ENCODE data around the gene AURKAIP1. TPM values are rescaled to one million over a fixed set of nuclear protein-coding genes. Genes with fewer than 3 reads are reported as not detected.

The AURKAIP1 gene
- total and polyA plus RNA-seq, 4 donors = 38.4 to 175 (median 97.7) TPM

GRCh38 chr1:1342584-1343115, 32.4 kb downstream of the AURKAIP1 start:
- WGBS = 91% methylated on average over 18 of the region's 18 CpGs
- Histone ChIP-seq H3K27ac (ENCODE audit: low read depth in 1 of 2, low read length in 2 of 2) (no peak overlapping the region), H3K36me3 (ENCODE audit: control insufficient read depth in 4 of 4, insufficient read depth in 3 of 4, low read depth in 1 of 4, low read length in 3 of 4) (peaks cover 0 to 31% (median 11%) of the 10 kb centered on the region in 4 donors), H3K4me3 (ENCODE audit: low read depth in 1 of 3, low read length in 3 of 3) (no peak overlapping the region), H3K9me3 (ENCODE audit: control insufficient read depth in 4 of 4, low read length in 3 of 4) (no peaks in the 10 kb centered on the region), H3K27me3 (ENCODE audit: control insufficient read depth in 4 of 4, insufficient read depth in 4 of 4, low read length in 3 of 4) (no peaks in the 10 kb centered on the region), H3K9ac (ENCODE audit: low read depth in 1 of 2, low read length in 2 of 2) (no peak overlapping the region), H3K4me1 (ENCODE audit: control insufficient read depth in 4 of 4, insufficient read depth in 4 of 4, low read length in 3 of 4) (peaks cover 31 to 47% (median 45%) of the 10 kb centered on the region in 4 donors)
- DNase-seq (ENCODE audit: low spot score) = no peak
- TF ChIP-seq HNF4A (conservative IDR thresholded peaks at IDR 0.05) = no peak
- TF ChIP-seq RXRA (IDR thresholded peaks at IDR 0.05) = no peak
- no peak for TF ChIP-seq NR2F2 (IDR thresholded peaks at IDR 0.05)
- TF ChIP-seq GABPA (IDR thresholded peaks at IDR 0.05 in 1 of 2, conservative IDR thresholded peaks at IDR 0.05 in 1 of 2) = no peak

- WGBS = 97% methylated on average over 28 of the region's 28 CpGs
- peaks cover 0 to 31% (median 11%) of the 10 kb centered on the region in 4 donors for H3K36me3 ChIP-seq (ENCODE audit: control insufficient read depth in 4 of 4, insufficient read depth in 3 of 4, low read depth in 1 of 4, low read length in 3 of 4)
- DNase-seq (ENCODE audit: low spot score) = no peak
These were observed 32.9 kb downstream of the AURKAIP1 start for GRCh38 chr1:1342061-1342562.

GRCh38 chr1:1341549-1342021, 33.4 kb downstream of the AURKAIP1 start:
- peaks cover 0 to 31% (median 13%) of the 10 kb centered on the region in 4 donors for H3K36me3 ChIP-seq (ENCODE audit: control insufficient read depth in 4 of 4, insufficient read depth in 3 of 4, low read depth in 1 of 4, low read length in 3 of 4)
- DNase-seq (ENCODE audit: low spot score) = no peak
- no peaks in the 10 kb centered on the region for H3K27me3 ChIP-seq (ENCODE audit: control insufficient read depth in 4 of 4, insufficient read depth in 4 of 4, low read length in 3 of 4)
- H3K4me1 ChIP-seq (ENCODE audit: control insufficient read depth in 4 of 4, insufficient read depth in 4 of 4, low read length in 3 of 4) = peaks cover 25 to 37% (median 35%) of the 10 kb centered on the region in 4 donors
- 95% methylated on average over 17 of the region's 17 CpGs for WGBS
- no peak overlapping the region for H3K27ac ChIP-seq (ENCODE audit: low read depth in 1 of 2, low read length in 2 of 2)
- no peak overlapping the region for H3K9ac ChIP-seq (ENCODE audit: low read depth in 1 of 2, low read length in 2 of 2)
- no peak overlapping the region for H3K4me3 ChIP-seq (ENCODE audit: low read depth in 1 of 3, low read length in 3 of 3)
- TF ChIP-seq, protein P1, sequence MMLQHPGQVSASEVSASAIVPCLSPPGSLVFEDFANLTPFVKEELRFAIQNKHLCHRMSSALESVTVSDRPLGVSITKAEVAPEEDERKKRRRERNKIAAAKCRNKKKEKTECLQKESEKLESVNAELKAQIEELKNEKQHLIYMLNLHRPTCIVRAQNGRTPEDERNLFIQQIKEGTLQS (IDR thresholded peaks at IDR 0.05) = no peak
- TF ChIP-seq FOXA2 (IDR thresholded peaks at IDR 0.05) = no peak
- no peak for TF ChIP-seq HNF4A (conservative IDR thresholded peaks at IDR 0.05)
- TF ChIP-seq EGR1 (IDR thresholded peaks at IDR 0.05; ENCODE audit: low read depth in 2 of 2) = no peak
- no peak for TF ChIP-seq GABPA (IDR thresholded peaks at IDR 0.05 in 1 of 2, conservative IDR thresholded peaks at IDR 0.05 in 1 of 2)
- no peak for TF ChIP-seq RAD21 (IDR thresholded peaks at IDR 0.05)
- TF ChIP-seq FOXA1 (IDR thresholded peaks at IDR 0.05) = no peak
- no peak for TF ChIP-seq TAF1 (conservative IDR thresholded peaks at IDR 0.05)
- no peak for TF ChIP-seq JUND (IDR thresholded peaks at IDR 0.05)
- TF ChIP-seq, protein P2, sequence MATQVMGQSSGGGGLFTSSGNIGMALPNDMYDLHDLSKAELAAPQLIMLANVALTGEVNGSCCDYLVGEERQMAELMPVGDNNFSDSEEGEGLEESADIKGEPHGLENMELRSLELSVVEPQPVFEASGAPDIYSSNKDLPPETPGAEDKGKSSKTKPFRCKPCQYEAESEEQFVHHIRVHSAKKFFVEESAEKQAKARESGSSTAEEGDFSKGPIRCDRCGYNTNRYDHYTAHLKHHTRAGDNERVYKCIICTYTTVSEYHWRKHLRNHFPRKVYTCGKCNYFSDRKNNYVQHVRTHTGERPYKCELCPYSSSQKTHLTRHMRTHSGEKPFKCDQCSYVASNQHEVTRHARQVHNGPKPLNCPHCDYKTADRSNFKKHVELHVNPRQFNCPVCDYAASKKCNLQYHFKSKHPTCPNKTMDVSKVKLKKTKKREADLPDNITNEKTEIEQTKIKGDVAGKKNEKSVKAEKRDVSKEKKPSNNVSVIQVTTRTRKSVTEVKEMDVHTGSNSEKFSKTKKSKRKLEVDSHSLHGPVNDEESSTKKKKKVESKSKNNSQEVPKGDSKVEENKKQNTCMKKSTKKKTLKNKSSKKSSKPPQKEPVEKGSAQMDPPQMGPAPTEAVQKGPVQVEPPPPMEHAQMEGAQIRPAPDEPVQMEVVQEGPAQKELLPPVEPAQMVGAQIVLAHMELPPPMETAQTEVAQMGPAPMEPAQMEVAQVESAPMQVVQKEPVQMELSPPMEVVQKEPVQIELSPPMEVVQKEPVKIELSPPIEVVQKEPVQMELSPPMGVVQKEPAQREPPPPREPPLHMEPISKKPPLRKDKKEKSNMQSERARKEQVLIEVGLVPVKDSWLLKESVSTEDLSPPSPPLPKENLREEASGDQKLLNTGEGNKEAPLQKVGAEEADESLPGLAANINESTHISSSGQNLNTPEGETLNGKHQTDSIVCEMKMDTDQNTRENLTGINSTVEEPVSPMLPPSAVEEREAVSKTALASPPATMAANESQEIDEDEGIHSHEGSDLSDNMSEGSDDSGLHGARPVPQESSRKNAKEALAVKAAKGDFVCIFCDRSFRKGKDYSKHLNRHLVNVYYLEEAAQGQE (IDR thresholded peaks at IDR 0.05) = no peak
- TF ChIP-seq MAX (IDR thresholded peaks at IDR 0.05) = no peak
- TF ChIP-seq NR2F2 (IDR thresholded peaks at IDR 0.05) = no peak
- no peak for TF ChIP-seq RXRA (IDR thresholded peaks at IDR 0.05)
- H3K9me3 ChIP-seq (ENCODE audit: control insufficient read depth in 4 of 4, low read length in 3 of 4) = no peaks in the 10 kb centered on the region

More at GRCh38 chr1:1342061-1342562, 32.9 kb downstream of the AURKAIP1 start:
- no peak overlapping the region for H3K27ac ChIP-seq (ENCODE audit: low read depth in 1 of 2, low read length in 2 of 2)
- H3K9me3 ChIP-seq (ENCODE audit: control insufficient read depth in 4 of 4, low read length in 3 of 4) = no peaks in the 10 kb centered on the region
- peaks cover 28 to 42% (median 40%) of the 10 kb centered on the region in 4 donors for H3K4me1 ChIP-seq (ENCODE audit: control insufficient read depth in 4 of 4, insufficient read depth in 4 of 4, low read length in 3 of 4)
- TF ChIP-seq, protein P2 (IDR thresholded peaks at IDR 0.05) = no peak
- TF ChIP-seq HNF4A (conservative IDR thresholded peaks at IDR 0.05) = no peak
- TF ChIP-seq GABPA (IDR thresholded peaks at IDR 0.05 in 1 of 2, conservative IDR thresholded peaks at IDR 0.05 in 1 of 2) = no peak
- no peak for TF ChIP-seq FOXA2 (IDR thresholded peaks at IDR 0.05)
- H3K27me3 ChIP-seq (ENCODE audit: control insufficient read depth in 4 of 4, insufficient read depth in 4 of 4, low read length in 3 of 4) = no peaks in the 10 kb centered on the region
- no peak overlapping the region for H3K4me3 ChIP-seq (ENCODE audit: low read depth in 1 of 3, low read length in 3 of 3)
- no peak overlapping the region for H3K9ac ChIP-seq (ENCODE audit: low read depth in 1 of 2, low read length in 2 of 2)

Measured in liver (tissue), 9 donors.